Measurements from ENCODE around the gene KRT7.
"Not testable (repeated sequence)": the region's sequence is repeated elsewhere in the genome, so short reads cannot be mapped to it uniquely, and the experiment has no call there.

The KRT7 gene

GRCh38 chr12:52280796-52281560 is 47.9 kb downstream of the KRT7 start:
- no peak for DNase-seq

DNA sequence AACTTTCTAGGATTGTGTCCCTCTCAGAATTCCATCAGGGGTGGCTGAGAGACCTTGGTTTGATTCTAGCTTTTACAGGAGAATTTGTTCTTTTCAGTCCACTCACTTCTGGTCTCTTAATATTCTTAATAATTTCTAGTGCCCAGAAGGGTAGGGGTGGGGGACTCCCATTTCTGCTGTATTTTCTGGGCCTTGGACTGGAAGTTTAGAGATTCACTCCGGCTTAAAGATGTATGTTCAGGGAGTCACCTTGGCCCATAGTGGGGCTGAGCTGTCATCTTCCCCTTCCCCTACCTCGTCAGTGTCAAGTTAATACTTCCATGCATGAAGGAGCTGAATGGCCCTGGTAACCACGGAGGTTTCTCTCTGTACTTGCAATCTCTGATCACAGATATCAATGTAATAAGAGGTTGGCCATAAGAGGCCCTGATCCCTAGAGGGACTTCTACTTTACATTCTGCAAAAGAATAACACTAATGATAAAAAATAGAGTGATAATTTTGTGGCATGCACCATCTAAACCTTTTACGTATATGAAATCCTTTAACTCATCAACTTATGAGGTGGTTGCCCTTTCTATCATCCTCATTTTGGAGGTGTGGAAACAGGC is 51.6 kb downstream of the KRT7 start:
- no peak for DNase-seq

DNA sequence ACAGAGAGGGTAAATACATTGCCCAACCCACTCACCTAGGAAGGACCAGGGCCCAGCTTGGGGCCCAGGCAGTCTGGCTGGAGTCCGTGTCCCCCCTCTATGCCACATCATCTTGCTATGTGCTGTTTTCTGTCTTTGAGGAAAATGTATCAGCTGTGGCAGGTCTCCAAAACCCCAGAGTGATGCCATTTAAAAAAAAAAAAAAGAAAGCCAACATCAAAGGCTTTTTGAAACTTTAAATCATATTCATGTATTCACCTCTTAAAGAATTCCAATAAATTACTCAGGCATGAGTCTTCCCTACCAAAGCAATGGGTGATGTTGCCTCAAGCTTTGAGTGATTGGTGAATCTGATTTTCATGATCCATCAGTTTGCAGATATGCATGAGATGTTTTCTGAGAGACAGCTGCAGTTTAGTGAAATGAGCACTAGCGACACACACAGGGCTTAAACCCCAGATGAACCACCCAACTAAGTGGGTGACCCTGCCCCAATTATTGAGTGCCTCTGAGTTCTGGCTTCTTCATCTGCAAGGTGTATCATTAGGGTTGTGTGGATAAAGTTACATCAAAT is 52.2 kb downstream of the KRT7 start:
- no peak for DNase-seq

- DNase-seq, result no peak
Measured at GRCh38 chr12:52285851-52286530, 52.9 kb downstream of the KRT7 start.

DNA sequence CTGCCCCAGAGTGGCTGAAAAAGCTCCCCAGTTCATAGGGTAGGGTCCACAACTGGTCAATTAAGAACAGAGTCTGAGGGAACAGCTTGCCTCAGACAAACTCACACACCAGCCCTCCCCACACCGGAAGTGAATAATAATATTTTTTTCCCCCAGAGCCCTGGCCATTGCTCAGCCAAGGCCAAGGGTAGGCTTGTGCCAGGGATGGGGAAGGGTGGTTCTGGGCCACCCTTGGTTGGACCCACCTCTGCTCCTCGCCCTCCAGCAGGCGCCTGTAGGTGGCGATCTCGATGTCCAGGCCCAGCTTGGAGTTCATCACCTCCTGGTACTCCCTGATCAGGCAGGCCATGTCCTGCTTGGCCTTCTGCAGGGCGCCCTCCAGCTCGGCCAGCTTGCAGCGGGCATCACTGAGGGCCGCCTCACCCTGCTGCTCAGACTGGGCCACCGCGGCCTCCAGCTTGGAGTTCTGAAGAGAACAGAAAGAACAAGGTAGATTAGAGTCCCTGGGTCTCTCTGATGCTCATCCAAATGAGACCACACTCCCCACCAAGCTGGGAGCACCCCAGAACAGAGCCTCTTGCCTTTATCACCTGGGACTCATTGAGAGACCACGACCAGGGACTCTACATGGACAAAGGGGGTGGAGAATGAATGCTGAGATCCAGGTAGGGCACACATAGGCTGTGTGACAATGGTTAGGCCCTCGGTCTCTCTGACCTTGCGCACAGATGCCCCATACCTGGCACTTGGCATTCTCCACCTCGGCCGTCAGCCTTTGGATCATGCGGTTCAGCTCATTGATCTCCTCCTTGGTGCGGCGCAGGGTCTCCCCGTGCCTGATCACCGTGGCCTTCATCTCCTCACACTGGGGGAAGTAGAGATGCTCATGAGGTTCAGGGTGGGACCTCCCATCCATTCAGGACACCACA is 54.1 kb downstream of the KRT7 start:
- not testable (repeated sequence) for DNase-seq

DNA sequence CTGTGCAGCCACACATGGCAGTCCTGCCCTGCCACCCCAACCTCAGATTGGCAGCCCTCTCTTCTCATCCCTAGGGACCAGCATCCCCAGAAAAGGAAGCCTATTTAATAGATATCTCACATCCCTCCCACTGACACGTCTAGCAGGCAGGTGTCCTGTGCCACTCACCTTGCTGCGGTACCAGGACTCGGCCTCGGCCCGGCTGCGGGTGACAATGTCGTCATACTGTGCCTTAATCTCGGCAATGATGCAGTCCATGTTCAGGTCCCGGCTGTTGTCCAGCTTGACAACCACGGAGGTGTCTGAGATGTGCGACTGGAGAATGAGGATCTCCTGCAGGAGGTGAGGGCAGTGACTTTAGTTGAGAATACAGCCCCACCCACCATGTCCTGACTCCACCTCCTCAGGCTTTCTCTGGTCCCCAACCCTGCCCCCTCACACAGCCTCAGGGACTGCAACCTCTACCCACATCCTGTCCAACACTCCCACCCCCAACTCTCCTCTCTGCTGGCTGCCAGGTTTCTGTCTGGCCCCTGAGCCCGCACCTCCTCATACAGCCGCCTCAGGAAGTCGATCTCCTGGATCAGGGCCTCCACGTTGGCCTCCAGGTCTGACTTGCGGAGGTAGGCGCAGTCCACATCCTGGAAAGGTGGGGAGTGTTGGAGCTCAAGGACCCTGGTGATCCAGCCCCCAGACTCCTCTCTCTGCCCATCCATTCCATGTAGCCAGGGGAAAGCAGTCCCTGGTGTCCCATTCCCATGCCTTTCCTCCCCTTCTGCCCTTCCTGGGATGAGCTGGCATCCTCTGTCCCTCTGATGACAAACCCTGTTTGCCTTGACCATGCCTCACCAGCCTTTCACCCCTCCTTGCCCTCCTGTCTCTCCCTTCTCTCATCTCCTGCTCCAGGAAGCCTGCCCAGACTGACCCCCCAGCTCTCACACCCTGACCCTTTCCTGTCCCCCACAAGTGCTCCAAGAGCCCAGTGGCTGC is 55.1 kb downstream of the KRT7 start:
- not testable (repeated sequence) for DNase-seq

GRCh38 chr12:52290483-52291134 is 57.6 kb downstream of the KRT7 start:
- DNase-seq, result not testable (repeated sequence)

DNA sequence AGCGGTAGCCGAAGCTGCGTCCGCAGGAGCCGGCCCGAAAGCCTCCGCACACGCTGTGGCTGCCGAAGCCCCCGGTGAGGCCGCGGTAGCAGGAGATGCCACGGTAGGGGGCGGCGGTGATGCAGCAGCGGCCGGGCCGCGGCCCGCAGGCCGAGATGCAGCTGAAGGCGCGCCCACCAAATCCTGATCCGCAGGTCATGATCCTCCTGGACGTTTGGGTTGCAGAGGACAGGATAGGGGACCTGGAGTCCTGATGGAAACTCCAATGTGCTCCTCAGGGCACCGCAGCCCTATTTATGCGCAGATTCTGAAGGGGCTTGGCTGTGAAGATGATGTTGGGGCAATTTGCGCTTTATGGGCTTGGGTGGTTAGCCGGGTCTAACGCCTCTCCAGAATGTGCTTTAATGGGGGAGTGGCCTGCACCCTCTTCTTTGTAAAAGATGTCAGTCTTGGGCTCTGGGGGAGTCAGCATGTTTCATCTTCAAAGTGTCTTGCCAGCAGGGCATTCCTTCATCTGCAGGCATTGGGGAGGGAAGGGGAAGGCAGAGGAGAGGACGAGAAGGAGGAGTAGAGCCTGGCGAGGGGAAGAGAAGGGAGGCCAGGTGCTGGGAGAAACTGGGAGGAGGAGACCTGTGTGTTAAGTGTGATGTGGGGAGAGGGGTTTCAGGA is 58.4 kb downstream of the KRT7 start, which contains the start of gene KRT81:
KRT81 (minus strand) TSS at position 268 of the 669 bp plus-strand sequence; CDS start at position 199, 69 bp downstream.
- DNase-seq, result no peak

- no peak for DNase-seq
Measured at GRCh38 chr12:52293926-52294325, 60.9 kb downstream of the KRT7 start.

DNA sequence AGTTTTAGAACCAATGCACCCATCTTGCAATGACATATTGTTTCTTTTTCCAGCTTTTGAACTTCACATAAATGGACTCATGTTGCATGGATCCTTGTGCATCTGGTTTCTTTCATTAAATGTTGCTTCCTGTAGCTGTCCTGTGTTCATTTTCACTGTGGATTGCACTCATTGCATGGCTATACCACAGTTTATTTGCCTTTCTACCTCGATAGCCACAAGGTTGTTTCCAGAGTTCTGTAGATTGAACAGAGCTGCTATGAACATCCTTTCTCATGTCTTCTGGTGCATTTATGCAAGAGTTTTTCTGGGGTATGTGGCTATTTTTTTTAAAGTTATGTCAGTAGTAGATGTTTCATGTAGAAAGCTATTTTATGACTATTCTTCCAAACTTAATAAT is 61.8 kb downstream of the KRT7 start:
- no peak for DNase-seq

DNA sequence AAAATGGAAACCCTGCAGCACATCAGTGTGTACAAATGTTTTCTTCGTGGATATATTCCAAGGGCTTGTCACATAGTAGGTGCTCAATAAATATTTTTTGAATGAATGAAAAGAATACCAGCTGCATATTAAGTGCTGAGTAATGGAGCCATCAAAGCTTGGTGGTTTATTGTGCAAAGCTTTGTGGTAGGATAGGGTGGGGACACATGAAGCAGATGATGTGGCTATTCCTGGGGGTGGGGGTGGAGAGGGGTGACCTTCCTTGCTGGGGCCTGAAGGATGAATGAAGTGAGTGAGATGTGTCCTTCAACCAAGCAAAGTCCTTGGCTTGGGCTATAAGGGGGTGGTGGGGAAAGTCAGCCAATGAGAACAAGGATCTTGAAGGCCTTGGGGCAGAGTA is 62.6 kb downstream of the KRT7 start:
- no peak for DNase-seq

- no peak for DNase-seq
Measured at GRCh38 chr12:52296572-52297215, 63.7 kb downstream of the KRT7 start.
